SU-DHL-6 (cell line): Measurements from ENCODE around the gene CFL1.

ENCODE experiments used
- H2AFZ ChIP-seq: fragments of 200-600 bp; sonication (generic); 2 replicates; pipeline ENCODE4 v1.6.1; 2014; ENCODE audit warnings: low read depth, mild to moderate bottlenecking, moderate library complexity, mixed read lengths, antibody characterized with exemption, low read length; ENCODE audit not compliant: severe bottlenecking
- H3F3A ChIP-seq: fragments of 200-600 bp; shearing (Covaris generic); 2 replicates; pipeline ENCODE4 v1.6.0; 2016; ENCODE audit warnings: antibody characterized with exemption, mild to moderate bottlenecking; ENCODE audit not compliant: insufficient read depth
- H3K27ac ChIP-seq: fragments of 200-600 bp; sonication (generic); 2 replicates; pipeline ENCODE4 v1.5.1; 2016; ENCODE audit warnings: low read depth, mild to moderate bottlenecking, low read length, moderate library complexity, mixed read lengths
- H3K27me3 ChIP-seq: fragments of 200-600 bp; sonication (generic), shearing (Covaris generic); 2 replicates; pipeline ENCODE4 v1.6.0; 2014; ENCODE audit warnings: mild to moderate bottlenecking, low read length
- H3K36me3 ChIP-seq: fragments of 200-600 bp; sonication (generic); 2 replicates; pipeline ENCODE4 v1.6.1; 2014; ENCODE audit warnings: mild to moderate bottlenecking, low read length, mixed read lengths
- H3K4me2 ChIP-seq: fragments of 300-600, 200-600 bp; shearing (Covaris generic), sonication (generic); 2 replicates; pipeline ENCODE4 v1.6.0; 2014; ENCODE audit warnings: low read length, low read depth, mild to moderate bottlenecking; ENCODE audit not compliant: poor library complexity, severe bottlenecking
- H3K4me3 ChIP-seq: fragments of 200-600 bp; sonication (generic); 2 replicates; pipeline ENCODE4 v1.5.1; 2014; ENCODE audit warnings: antibody characterized with exemption, low read length, mild to moderate bottlenecking, mixed read lengths; ENCODE audit not compliant: insufficient read depth, poor library complexity, severe bottlenecking
- H3K79me2 ChIP-seq: fragments of 200-600 bp; sonication (generic); 2 replicates; pipeline ENCODE4 v1.6.1; 2014; ENCODE audit warnings: mild to moderate bottlenecking, low read length, moderate library complexity; ENCODE audit not compliant: insufficient read depth
- H3K9ac ChIP-seq: fragments of 200-600 bp; sonication (generic); 2 replicates; pipeline ENCODE4 v1.7.0; 2014; ENCODE audit warnings: mild to moderate bottlenecking, low read length
- H3K9me2 ChIP-seq: fragments of 200-600 bp; sonication (generic); replicated peaks from 2 replicates; pipeline ENCODE4 v1.6.1; 2014; ENCODE audit warnings: low read length; ENCODE audit not compliant: insufficient read depth
- H3K9me3 ChIP-seq: fragments of 200-600 bp; sonication (generic); 2 replicates; pipeline ENCODE4 v1.6.1; 2014; ENCODE audit warnings: low read length, mixed read lengths; ENCODE audit not compliant: insufficient read depth
- H4K20me1 ChIP-seq: fragments of 200-600 bp; sonication (generic); 2 replicates; pipeline ENCODE4 v1.6.1; 2014; ENCODE audit warnings: low read depth, mild to moderate bottlenecking, antibody characterized with exemption, low read length, moderate library complexity, mixed read lengths
- EZH2phosphoT487 ChIP-seq: fragments of 200-600 bp; sonication (generic), shearing (Covaris generic); conservative IDR thresholded peaks from 2 replicates; pipeline ENCODE4 v1.6.1; 2018; ENCODE audit warnings: mild to moderate bottlenecking, antibody characterized with exemption, low read length, moderate library complexity, mixed read lengths
- TF ChIP-seq, protein P1 (sequence below): fragments of 200-600 bp; sonication (generic); IDR thresholded peaks from one replicate; pipeline ENCODE4 v1.5.1; 2017; ENCODE audit warnings: antibody characterized with exemption, mild to moderate bottlenecking, low read length, moderate library complexity; ENCODE audit not compliant: insufficient read depth, poor library complexity, severe bottlenecking

CFL1 gene

DNA sequence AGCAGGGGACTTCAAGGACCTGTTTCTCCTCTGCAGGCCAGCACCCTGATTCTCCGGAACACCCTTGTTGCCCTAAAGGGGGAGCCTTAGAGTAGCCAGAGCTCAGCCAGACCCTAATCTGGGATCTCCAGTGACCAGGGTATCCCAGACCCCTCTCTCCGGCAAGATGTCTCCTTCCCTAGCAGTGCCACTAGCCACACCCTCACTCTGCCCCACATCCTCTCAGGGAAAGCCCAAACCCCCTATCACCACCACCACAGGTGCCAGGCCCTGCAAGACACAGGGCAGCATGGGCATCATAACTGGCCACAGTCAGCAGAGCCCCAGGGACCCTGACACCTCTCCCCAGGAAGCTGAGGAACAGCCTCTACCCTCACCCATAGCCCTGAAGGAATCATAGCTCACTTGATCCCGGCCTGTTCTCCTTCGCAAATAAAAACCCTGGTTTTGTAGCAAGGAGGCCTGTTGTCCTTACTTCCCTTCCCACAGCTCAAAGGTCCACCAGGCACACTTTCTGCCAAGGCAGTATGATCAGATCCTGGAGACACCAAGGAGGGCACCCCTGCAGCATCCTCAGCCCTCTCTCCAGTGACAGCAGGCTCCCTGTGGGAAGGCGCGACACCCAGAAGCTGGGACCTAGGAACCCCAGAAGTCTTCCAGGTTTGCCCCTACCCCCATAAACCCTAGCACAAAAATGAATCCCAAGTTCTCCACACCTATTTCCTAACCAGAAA is 4.6 kb downstream of the CFL1 start:
- H3K36me3 ChIP-seq = peaks cover 24% of the 10 kb centered on the region
- H3K4me2 ChIP-seq = no peak overlapping the region
- no peaks in the 10 kb centered on the region for H3K27me3 ChIP-seq
- no peak overlapping the region for H3K9ac ChIP-seq
- no peak overlapping the region for H3K4me3 ChIP-seq
- peaks cover 28% of the 10 kb centered on the region for H3K79me2 ChIP-seq
- no peak overlapping the region for H3K27ac ChIP-seq
- H3F3A ChIP-seq = peaks cover 27% of the 10 kb centered on the region
- no peaks in the 10 kb centered on the region for H3K9me3 ChIP-seq
- no peaks in the 10 kb centered on the region for H3K9me2 ChIP-seq
- H2AFZ ChIP-seq = no peak overlapping the region
- peaks cover 16% of the 10 kb centered on the region for H4K20me1 ChIP-seq
- TF ChIP-seq, protein P1, sequence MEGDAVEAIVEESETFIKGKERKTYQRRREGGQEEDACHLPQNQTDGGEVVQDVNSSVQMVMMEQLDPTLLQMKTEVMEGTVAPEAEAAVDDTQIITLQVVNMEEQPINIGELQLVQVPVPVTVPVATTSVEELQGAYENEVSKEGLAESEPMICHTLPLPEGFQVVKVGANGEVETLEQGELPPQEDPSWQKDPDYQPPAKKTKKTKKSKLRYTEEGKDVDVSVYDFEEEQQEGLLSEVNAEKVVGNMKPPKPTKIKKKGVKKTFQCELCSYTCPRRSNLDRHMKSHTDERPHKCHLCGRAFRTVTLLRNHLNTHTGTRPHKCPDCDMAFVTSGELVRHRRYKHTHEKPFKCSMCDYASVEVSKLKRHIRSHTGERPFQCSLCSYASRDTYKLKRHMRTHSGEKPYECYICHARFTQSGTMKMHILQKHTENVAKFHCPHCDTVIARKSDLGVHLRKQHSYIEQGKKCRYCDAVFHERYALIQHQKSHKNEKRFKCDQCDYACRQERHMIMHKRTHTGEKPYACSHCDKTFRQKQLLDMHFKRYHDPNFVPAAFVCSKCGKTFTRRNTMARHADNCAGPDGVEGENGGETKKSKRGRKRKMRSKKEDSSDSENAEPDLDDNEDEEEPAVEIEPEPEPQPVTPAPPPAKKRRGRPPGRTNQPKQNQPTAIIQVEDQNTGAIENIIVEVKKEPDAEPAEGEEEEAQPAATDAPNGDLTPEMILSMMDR = no peak
- TF ChIP-seq EZH2phosphoT487 = no peak

DNA sequence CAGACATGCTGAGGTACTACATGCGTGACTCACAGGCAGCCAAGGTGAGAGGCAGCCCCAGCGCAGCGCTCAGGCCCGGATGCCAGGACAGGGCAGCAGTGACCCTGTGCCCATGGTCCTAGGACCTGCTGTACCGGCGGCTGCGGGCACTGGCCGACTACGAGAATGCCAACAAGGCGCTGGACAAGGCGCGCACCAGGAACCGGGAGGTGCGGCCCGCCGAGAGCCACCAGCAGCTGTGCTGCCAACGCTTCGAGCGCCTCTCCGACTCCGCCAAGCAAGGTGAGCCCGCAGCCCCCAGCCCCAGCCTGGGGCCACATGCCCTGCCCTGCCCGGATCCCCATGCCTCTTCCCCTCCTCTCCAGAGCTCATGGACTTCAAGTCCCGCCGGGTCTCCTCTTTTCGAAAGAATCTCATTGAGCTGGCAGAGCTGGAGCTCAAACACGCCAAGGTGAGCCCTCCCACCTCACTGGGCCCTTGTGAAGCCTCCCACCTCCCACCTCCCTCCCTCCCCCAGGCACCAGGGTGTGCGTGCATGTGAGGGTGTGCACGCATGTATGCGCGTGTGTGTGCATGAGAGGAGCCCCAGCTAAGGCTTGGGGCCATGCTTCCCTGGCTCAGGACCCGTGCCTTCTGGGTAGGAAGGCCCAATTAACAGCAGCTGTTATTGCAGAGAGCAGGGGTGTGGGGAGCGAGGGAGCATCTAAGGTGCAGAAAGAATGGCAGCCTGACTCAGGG is 5.3 kb downstream of the CFL1 start:
- Histone ChIP-seq H3K27me3 (no peaks in the 10 kb centered on the region), H4K20me1 (peaks cover 16% of the 10 kb centered on the region), H3K9ac (no peak overlapping the region)

DNA sequence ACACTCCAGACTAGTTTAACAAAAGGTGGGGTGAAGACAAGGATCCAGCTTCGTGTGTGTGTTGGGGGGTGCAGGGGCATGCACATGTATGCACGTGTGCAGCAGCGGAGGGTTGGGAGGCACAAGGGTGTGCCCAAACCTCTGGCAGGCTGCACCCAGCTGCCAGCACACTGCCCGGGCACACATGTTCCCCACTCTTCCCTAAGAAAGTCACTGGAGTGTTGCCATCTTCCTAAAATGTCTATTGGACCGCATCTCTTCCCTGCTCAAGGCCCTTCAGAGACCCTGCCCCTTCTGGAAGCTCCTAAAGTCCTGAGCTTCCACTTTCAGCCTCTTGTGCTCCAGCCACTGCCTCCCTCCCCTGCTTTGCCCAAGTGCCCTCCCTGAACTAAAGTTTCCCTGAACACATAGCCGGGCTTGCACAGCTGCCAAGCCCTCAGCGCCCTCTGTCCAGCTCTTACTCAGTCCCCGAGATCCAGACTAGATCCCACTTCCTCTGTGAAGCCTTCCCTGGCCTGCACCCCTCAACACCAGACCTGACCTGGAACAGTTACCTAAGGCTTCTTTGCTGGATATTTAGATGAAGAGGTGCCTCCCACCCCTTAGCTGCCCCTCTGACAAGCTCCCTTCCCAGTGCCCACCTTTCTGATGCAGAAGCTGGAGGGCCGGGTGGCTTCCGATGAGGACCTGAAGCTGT is 6.0 kb downstream of the CFL1 start:
- no peaks in the 10 kb centered on the region for H3K27me3 ChIP-seq
- peaks cover 18% of the 10 kb centered on the region for H3K79me2 ChIP-seq
- peaks cover 24% of the 10 kb centered on the region for H3K36me3 ChIP-seq
- H3K4me3 ChIP-seq = no peak overlapping the region
- H3K27ac ChIP-seq = no peak overlapping the region
- no peak overlapping the region for H3K4me2 ChIP-seq
- H2AFZ ChIP-seq = no peak overlapping the region
- TF ChIP-seq, protein P1 = no peak
- TF ChIP-seq EZH2phosphoT487 = no peak
- no peaks in the 10 kb centered on the region for H3K9me2 ChIP-seq
- no peak overlapping the region for H3K9ac ChIP-seq
- no peaks in the 10 kb centered on the region for H3K9me3 ChIP-seq
- H3F3A ChIP-seq = peaks cover 26% of the 10 kb centered on the region
- H4K20me1 ChIP-seq = peaks cover 16% of the 10 kb centered on the region

More for the DNA sequence above, 5.3 kb downstream of the CFL1 start:
- no peak overlapping the region for H3K27ac ChIP-seq
- H3K9me2 ChIP-seq = no peaks in the 10 kb centered on the region
- H2AFZ ChIP-seq = no peak overlapping the region
- no peak overlapping the region for H3K4me2 ChIP-seq
- peaks cover 24% of the 10 kb centered on the region for H3K36me3 ChIP-seq
- H3F3A ChIP-seq = peaks cover 26% of the 10 kb centered on the region
- no peak overlapping the region for H3K4me3 ChIP-seq
- H3K9me3 ChIP-seq = no peaks in the 10 kb centered on the region
- TF ChIP-seq, protein P1 = no peak
- TF ChIP-seq EZH2phosphoT487 = no peak
- H3K79me2 ChIP-seq = peaks cover 26% of the 10 kb centered on the region
